GM21737 (cell line): ENCODE results near the gene PPP1R1B.

Experiments used
- ATAC-seq: cut with Tn5 transposase; IDR thresholded peaks from one replicate; pipeline ENCODE4 v1.9.1; 2021; ENCODE audit warnings: mild to moderate bottlenecking, moderate library complexity; ENCODE audit not compliant: unreplicated experiment

The PPP1R1B gene

DNA sequence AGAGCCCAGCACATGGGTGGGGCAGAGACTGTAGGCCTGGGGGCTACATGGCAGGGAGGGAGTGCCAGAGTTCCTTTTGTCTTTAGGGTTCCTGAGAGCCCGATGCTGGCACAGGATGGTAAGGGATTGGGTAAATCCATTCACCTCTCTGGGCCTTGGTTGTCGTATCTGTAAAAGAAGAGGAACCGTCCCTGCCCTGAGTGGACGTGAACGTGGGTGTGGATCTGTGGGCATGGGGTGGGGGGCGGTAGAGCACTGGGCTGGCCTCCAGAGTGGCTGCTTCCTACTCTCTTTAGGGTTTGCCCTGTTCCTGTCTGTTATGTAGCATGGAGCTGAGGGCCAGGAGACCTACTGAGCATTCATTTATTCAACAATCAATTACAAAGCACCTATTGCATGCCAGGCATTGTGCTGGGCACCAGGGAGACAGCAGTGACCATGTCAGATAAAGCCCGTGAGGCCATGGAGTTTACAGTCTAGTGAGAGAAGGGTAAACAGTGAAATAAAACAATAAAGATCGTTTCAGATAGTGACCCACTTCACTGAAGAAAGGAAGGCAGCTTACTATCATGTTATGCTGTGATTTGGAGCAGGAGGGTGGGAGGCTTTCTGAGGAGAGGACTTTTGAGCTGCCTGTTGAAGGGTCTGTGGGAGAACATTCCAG is 25.3 kb downstream of the PPP1R1B start:
- ATAC-seq = no peak

DNA sequence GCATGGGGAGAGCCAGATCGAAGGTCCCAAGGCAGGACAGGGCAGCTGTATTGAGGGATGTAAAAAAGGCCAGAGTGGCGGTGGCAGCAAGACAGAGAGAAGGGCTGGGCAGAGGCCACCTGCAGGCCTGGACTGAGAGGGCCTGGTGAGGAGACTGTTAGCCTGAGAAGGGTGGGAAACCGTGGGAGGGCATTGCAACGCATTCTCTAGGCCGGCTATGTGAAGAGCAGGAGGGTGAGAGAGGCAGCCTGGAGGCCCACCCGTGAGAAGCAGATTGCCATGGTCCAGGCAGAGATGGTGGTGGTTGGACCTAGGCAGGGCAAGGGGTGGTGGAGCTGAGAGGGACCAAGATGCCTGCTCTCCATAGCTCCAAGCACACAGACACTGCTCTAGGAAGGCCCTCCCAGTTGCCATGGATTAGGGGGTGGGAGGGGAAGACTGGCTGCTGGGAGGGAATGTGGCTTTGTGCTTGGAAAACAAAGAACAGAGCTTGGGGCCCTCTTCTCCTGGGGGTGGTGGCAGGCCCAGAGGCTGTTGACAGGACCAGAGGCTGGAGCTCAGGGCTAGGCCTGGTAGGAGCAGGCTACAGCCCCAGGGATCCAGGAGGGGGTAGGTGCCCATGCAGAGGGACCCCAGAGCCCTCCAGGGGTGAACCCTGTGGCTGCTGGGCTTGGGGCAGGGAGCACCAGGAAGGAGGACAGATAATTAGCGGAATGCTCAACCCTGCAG is 26.0 kb downstream of the PPP1R1B start:
- ATAC-seq = no peak

DNA sequence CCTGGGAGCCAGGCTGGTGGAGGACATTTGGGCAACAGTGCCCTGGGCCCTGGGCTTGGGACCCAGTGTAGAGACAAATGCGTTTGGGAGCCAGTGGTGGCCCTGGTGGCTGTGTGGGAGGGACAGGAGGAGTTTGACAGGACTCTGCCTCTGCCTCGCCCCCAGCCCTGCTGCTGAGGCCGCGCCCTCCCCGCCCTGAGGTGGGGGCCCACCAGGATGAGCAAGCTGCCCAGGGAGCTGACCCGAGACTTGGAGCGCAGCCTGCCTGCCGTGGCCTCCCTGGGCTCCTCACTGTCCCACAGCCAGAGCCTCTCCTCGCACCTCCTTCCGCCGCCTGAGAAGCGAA is 26.5 kb downstream of the PPP1R1B start:
- no peak for ATAC-seq

DNA sequence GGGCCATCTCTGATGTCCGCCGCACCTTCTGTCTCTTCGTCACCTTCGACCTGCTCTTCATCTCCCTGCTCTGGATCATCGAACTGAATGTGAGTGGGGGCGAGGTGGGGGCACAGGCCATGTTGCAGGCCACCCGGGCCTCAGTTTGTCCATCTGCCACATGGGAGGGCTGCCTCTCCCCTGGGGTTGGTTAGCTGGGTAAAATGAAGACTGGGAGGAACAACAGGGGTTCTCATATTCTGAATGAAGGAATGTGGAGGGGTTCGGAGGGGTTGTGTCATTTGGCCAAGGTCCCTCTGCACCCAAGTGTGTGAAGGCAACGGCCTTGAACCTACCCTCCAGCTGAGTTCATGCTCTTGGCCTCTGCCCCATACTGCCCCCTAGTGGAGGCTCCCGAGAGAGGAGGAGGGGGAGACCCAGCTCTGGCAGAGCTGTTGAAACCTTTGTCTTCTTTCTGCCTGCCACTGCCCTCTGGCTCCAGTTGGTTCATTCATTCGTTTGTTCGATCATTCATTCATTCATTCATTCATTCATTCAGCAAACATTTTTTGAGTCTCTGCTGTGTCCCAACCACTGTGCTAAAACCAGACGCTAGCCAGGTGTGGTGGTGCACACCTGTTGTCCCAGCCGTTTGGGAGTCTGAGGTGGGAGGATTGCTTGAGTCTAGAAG is 27.0 kb downstream of the PPP1R1B start:
- ATAC-seq = no peak

DNA sequence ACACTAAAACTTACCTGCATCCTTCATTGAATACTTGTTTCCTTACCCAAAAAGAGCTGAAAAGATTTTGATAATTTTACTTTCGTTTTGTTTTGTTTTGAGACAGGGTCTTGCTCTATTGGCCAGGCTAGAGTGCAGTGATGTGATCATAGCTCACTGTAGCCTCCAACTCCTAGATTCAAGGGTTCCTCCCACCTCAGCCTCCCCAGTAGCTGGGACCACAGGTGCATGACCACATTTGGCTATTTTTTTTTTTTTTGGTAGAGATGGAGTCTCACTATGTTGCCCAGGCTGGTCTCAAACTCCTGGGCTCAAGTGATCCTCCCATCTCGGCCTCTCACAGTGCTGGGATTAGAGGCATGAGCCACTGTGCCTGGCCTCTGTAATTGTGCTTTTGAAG is 28.4 kb downstream of the PPP1R1B start:
- ATAC-seq = no peak

DNA sequence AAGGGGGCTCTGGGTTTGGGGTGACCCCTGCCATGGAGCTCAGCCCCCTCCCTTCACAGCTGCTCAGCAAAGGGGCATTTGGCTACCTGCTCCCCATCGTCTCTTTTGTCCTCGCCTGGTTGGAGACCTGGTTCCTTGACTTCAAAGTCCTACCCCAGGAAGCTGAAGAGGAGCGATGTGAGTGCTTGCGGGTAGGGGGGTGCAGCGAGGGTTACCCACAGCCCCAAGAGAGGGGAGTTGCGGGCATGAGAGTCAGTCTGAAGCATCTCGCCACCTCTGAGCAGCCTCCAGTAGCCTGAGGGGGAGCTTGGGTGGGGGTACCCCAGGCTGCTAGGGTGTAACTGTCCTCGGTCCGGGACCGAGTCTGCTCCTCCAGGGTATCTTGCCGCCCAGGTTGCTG is 31.6 kb downstream of the PPP1R1B start:
- no peak for ATAC-seq

DNA sequence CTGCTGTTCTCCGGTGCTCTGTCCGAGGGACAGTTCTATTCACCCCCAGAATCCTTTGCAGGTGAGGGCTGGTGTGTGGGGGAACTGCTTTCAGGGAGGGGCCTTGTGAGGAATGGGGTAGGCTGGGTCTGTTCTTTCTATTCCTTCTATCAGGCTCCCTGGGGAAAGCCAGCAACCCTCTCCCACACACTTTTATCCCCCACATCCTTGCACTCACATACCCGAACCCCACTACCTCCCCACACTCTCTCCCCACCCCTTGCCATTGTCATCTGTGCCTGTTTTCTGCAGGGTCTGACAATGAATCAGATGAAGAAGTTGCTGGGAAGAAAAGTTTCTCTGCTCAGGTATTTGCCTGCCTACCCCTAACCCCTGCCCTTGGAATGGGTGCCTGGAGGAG is 32.0 kb downstream of the PPP1R1B start:
- no peak for ATAC-seq

DNA sequence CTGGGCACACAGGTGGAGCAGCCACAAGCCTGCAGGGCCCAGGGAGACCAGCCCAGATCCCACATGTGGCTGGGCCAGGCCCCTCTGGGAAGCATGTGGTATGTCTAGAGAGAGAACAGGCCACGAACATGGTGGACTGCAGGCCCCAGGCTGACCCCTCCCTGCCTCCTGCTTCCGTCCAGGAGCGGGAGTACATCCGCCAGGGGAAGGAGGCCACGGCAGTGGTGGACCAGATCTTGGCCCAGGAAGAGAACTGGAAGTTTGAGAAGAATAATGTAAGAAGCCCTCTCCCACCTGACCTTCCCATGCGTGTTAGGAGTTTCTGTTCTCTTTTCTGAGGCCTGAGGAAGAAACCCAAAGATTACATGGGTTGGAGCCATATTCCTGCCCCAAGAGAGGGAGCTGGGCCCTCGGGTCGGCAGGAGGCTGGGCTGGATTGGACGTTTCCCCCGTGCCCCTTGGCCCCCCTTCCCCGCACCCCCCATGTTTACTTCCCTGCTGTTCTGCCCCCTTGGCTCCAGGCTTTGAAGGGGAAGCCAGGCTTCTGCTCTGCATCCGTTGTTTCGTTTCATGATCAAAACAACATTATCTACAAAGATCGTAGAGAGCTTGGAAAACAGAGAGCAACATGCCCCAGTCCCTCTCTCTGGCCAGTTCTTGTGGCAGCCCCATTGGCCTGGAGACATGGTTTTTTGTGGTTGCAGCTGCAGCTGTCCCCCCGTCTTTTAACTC is 32.7 kb downstream of the PPP1R1B start:
- no peak for ATAC-seq

DNA sequence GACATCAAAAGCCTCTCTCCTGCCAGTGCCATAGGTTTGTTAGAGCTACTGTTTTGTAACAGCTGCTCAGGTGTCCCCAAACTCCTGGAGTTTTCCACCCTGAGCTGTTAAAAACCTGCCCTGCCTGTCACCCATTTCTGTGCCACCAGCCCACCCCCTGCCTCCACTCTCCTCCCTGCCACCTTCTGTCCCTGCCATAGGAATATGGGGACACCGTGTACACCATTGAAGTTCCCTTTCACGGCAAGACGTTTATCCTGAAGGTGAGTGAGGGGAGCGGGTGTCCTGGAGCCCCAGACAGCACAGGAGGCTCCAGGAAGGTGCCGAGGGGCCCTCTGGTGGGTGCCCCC is 33.2 kb downstream of the PPP1R1B start:
- no peak for ATAC-seq

DNA sequence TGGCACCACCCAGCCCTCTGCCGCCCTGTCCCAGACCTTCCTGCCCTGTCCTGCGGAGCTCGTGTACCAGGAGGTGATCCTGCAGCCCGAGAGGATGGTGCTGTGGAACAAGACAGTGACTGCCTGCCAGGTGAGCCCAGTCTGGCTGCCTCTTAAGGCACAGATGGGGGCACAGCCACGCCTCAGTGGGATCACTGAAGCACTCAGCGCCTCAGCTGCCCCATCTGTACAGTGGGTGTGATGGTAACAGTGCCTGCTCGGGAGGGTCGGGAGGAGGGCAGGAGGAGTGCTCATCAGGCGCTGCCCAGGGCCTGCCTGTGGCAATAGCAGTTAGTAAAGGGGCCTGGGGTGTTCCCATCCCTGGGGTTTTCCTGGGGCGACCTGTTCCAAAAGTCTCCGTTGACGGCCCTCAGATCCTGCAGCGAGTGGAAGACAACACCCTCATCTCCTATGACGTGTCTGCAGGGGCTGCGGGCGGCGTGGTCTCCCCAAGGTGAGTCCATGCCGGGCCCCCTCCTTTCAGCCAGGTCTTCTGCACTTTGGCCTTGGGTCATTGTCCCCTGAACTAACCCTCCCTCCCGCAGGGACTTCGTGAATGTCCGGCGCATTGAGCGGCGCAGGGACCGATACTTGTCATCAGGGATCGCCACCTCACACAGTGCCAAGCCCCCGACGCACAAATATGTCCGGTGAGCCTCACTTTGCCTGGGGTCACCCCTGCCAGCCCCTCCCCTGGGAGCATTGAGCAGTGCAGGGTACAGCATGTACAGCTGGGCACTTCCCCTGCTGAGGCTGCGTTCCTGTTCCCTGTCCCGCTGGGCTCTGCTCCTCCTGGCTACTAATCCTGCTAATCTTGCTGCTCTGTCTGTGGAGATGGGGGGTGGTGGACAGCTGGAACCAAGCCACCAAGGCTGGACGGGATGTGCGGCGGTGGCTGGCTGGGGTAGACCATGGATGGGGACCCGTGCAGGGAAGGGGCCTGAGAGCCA is 33.9 kb downstream of the PPP1R1B start:
- ATAC-seq = no peak

DNA sequence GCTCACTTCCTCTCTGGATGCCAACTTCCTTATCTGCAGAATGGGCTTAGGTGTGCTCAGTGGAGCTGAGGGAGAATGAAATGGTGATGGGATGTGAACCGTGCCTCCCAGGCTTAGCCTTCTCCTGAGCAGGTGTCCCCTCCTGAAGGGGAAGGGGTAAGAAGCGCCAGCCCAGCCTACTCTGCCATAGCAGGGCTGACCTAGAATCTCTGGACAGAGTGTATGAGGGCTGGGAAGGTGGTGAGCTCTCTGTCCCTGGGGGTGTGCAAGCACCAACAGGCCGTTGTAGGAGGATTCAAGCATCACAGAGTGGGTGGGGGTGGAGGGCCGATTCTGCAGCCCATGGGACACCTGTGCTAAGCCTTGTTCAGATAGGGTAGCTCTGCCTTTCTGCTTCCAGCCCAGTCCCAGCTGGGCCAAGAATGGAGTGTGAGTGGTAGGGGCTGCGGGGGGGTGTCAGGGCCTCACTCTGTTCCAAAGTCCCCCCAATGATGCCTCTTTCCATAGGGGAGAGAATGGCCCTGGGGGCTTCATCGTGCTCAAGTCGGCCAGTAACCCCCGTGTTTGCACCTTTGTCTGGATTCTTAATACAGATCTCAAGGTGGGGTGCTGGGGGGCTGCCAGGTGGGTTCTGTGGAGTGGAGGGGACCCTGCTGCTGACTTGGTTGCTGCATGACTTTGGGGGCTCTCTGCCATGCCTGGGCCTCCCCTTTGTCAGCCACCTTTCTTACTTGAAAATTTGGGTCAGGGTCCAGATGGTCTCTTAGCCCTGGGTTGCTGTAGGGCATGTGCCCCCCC is 35.2 kb downstream of the PPP1R1B start:
- no peak for ATAC-seq

DNA sequence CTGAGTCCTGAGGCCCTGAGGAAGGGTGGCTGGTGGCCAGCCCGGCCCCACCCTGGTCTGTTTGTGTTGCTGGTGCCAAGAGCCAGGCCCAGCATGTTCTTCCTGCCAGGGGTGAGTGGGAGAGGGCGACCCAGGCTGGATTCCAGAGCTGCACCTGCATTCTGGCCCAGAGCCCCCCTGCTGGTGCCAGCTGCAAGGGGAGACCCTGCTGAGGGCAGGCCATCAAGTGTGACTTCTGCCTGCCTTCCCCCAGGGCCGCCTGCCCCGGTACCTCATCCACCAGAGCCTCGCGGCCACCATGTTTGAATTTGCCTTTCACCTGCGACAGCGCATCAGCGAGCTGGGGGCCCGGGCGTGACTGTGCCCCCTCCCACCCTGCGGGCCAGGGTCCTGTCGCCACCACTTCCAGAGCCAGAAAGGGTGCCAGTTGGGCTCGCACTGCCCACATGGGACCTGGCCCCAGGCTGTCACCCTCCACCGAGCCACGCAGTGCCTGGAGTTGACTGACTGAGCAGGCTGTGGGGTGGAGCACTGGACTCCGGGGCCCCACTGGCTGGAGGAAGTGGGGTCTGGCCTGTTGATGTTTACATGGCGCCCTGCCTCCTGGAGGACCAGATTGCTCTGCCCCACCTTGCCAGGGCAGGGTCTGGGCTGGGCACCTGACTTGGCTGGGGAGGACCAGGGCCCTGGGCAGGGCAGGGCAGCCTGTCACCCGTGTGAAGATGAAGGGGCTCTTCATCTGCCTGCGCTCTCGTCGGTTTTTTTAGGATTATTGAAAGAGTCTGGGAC is 36.0 kb downstream of the PPP1R1B start:
- no peak for ATAC-seq

DNA sequence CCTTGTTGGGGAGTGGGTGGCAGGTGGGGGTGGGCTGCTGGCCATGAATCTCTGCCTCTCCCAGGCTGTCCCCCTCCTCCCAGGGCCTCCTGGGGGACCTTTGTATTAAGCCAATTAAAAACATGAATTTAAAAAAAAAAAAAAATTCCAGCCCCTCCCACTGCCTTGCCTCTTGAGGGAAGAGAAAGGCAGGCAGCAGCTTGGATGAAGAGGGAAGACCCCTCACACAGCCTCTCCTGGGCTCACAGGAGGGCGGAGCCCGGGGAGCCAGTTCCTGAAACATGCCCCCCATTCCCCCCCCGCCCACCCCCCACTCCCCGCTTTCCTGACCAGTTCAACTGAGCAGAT is 36.6 kb downstream of the PPP1R1B start:
- no peak for ATAC-seq

DNA sequence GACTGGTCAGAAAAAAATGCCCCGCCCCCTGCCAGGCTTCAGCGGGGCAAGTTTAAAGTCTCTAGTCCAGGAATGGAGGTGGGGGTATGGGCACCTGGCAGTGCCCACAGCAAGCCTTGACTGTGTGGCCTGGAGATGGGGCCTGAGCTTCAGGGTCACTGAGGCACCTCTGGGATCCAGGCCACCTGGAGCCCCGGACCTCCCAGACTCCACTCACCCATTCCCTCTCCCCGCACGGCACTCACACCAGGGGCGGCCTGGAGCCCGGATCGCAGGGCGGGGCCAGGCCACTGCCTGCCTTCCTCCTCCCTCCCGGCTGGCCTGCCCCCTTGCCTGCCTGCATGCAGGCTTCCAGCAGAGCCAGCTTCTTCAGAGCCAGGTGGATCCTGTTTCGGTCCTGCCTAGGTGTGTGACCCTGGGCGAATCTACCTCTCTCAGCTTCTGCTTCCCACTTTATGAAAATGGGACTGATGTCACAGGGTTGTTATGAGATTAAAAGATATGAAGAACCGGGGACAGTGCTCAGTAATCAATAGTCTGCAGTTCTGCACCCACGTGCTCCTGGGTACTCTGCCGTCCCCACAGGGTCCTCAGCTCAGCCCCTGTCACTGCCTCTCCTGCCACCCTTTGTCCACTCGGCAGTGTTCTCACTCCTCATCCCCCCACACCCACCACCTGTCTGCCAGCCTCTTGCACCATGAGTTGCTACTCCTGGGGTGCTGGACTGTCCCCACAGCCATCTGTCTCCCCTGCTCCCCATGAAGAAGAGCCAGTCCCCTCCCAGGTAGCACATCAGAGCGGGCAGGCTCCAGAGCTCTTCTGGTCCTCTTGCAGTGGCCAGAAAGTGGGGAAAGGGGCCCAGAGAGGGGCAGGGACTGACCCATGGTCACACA is 37.2 kb downstream of the PPP1R1B start:
- ATAC-seq = no peak

DNA sequence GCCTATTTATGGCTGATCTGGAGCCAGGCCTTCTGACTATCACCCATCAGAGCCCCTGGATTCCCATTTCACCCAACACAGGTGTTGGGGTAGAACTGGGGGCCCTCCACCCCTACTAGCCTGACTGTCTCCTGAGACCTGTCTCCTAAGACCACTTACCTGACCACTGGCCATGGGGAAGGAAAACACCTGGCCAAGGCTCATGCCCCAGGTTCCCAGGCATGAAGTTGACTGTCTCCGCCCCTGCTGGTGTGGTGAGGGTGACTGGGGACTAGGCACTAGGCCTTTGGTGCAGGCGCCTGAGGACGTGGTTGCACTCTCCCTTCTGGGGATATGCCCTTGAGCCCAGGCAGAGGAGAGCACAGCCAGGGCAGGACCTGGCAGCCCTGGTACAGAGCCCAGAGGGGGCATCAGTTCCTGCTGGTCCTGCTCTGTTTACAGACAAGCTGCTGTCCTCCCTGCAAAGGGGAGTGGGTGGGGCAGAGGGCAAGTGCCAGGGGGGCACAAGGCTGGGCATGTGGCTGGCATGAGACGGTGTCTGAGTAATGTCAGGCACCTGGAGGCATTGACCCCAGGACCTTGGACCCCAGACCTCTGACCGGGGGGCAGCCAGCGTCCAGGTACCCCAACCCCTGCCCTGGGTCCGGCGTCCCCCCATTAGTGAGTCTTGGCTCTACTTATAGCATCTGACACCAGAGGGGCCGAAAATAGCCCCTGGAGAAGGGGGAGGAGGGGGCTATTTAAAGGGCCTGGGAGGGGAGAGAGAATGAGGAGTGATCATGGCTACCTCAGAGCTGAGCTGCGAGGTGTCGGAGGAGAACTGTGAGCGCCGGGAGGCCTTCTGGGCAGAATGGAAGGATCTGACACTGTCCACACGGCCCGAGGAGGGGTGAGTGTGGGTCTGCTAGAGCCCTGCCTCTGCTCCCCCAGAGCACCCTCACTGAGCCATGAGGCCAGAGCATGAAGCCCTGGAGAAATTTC is 38.1 kb downstream of the PPP1R1B start, which contains the start of gene TCAP:
Gene TCAP (plus strand): TSS at position 769 of the 981 bp plus-strand sequence. CDS start 11 bp downstream, at position 780.
- no peak for ATAC-seq

DNA sequence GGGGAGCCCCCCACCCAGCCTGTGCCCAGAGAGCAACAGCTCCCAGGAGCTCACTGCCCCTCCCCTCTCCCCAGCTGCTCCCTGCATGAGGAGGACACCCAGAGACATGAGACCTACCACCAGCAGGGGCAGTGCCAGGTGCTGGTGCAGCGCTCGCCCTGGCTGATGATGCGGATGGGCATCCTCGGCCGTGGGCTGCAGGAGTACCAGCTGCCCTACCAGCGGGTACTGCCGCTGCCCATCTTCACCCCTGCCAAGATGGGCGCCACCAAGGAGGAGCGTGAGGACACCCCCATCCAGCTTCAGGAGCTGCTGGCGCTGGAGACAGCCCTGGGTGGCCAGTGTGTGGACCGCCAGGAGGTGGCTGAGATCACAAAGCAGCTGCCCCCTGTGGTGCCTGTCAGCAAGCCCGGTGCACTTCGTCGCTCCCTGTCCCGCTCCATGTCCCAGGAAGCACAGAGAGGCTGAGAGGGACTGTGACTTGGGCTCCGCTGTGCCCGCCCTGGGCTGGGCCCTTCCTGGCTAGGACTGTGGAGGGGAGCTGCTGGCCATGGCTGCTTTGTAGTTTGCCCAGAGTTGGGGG is 39.0 kb downstream of the PPP1R1B start:
- ATAC-seq = no peak
